H1 (cell line): ENCODE measurements around the gene CPNE4. TPM values are rescaled to one million over a fixed set of nuclear protein-coding genes. Genes with fewer than 3 reads are reported as not detected.

Experiments used
- CTCF ChIA-PET: fragments of 300-600 bp; sonication (Branson Sonifier 250); formaldehyde crosslinking; loops from one replicate; lab custom pipeline; 2021; ENCODE audit not compliant: partially characterized antibody; lab: Charles Lee
- POLR2A ChIA-PET: fragments of 300-600 bp; sonication (Branson Sonifier 250); formaldehyde crosslinking; loops from one replicate; lab custom pipeline; 2021; ENCODE audit warnings: inconsistent platforms; ENCODE audit not compliant: partially characterized antibody; lab: Charles Lee
- DNase-seq, 2 experiments: peaks; one replicate each; pipeline versions ENCODE4 v3.0.0 to v3.0.0-alpha.2; 2010 to 2022; ENCODE audit warnings: low spot score in 2 of 2, low read depth in 1 of 2, mixed read lengths in 1 of 2
- FAIRE-seq: peaks from 2 replicates; lab custom pipeline; 2011; peaks lifted over from hg19 to GRCh38; lab: Jason Lieb, UNC
- H2AFZ ChIP-seq: 2 replicates; pipeline ENCODE4 v1.8.1; 2012; ENCODE audit warnings: low read length, inconsistent platforms
- H2AK5ac ChIP-seq: 2 replicates; pipeline ENCODE4 v1.6.1; 2013; ENCODE audit warnings: low read depth, low read length
- H2BK120ac ChIP-seq: replicated peaks from 2 replicates; pipeline ENCODE3; 2013; ENCODE audit warnings: low read depth, low read length, inconsistent platforms
- H2BK12ac ChIP-seq: 2 replicates; pipeline ENCODE4 v1.6.1; 2013; ENCODE audit warnings: low read depth, low read length
- H2BK15ac ChIP-seq: 2 replicates; pipeline ENCODE4 v1.6.1; 2013; ENCODE audit warnings: low read length
- H2BK20ac ChIP-seq: 2 replicates; pipeline ENCODE4 v1.6.1; 2013; ENCODE audit warnings: low read length
- H2BK5ac ChIP-seq: 2 replicates; pipeline ENCODE4 v1.6.1; 2013; ENCODE audit warnings: low read depth, low read length
- H3K14ac ChIP-seq: 2 replicates; pipeline ENCODE4 v1.6.1; 2013; ENCODE audit warnings: inconsistent platforms; ENCODE audit not compliant: insufficient read length
- H3K18ac ChIP-seq: 2 replicates; pipeline ENCODE4 v1.6.1; 2013; ENCODE audit warnings: low read length; ENCODE audit errors: extremely low read depth
- H3K23ac ChIP-seq: 2 replicates; pipeline ENCODE4 v1.6.1; 2013; ENCODE audit warnings: inconsistent platforms; ENCODE audit not compliant: insufficient read length
- H3K23me2 ChIP-seq: 2 replicates; pipeline ENCODE4 v1.6.1; 2013; ENCODE audit warnings: low read depth, low read length
- H3K27ac ChIP-seq: 2 replicates; pipeline ENCODE4 v1.6.1; 2011; ENCODE audit warnings: low read depth, low read length, inconsistent platforms
- H3K27me3 ChIP-seq, 4 experiments: replicated peaks in 1 of 4; 1 replicate in 1 of 4; 2 replicates in 3 of 4; pipeline versions ENCODE4 v1.6.1 to v1.8.1; 2011 to 2013; ENCODE audit warnings: low read length in 3 of 4, mild to moderate bottlenecking in 3 of 4, inconsistent platforms in 2 of 4, mixed read lengths in 2 of 4, moderate library complexity in 1 of 4; ENCODE audit not compliant: control insufficient read depth in 3 of 4, insufficient read depth in 3 of 4; ENCODE audit errors: extremely low read depth in 1 of 4
- H3K36me3 ChIP-seq, 4 experiments: 2 replicates each; pipeline versions ENCODE4 v1.6.1 to v1.8.1; 2011 to 2013; ENCODE audit warnings: mild to moderate bottlenecking in 4 of 4, low read length in 3 of 4, moderate library complexity in 2 of 4, control low read depth in 1 of 4, inconsistent platforms in 1 of 4; ENCODE audit not compliant: insufficient read depth in 4 of 4, control insufficient read depth in 2 of 4
- H3K4ac ChIP-seq: replicated peaks from 2 replicates; pipeline ENCODE3; 2013; ENCODE audit warnings: low read length, low read depth, mixed read lengths, inconsistent platforms; ENCODE audit not compliant: insufficient read length
- H3K4me1 ChIP-seq, 4 experiments: replicated peaks in 1 of 4; 1 replicate in 1 of 4; 2 replicates in 3 of 4; pipeline versions ENCODE4 v1.6.1 to v1.8.1; 2011 to 2013; ENCODE audit warnings: low read length in 3 of 4, inconsistent platforms in 2 of 4, mixed read lengths in 1 of 4; ENCODE audit not compliant: insufficient read depth in 4 of 4, control insufficient read depth in 3 of 4
- H3K4me2 ChIP-seq, 2 experiments: 2 replicates each; pipeline versions ENCODE4 v1.6.1 to v1.8.1; 2011 to 2013; ENCODE audit warnings: low read depth in 2 of 2, low read length in 2 of 2, control low read depth in 1 of 2, inconsistent platforms in 1 of 2, mild to moderate bottlenecking in 1 of 2; ENCODE audit not compliant: insufficient read depth in 1 of 2
- H3K4me3 ChIP-seq, 4 experiments: fragments of 200-600, 300-600 bp in 1 of 4; sonication (generic), shearing (Covaris generic), sonication (Bioruptor Twin) in 1 of 4; 2 replicates each; pipeline versions ENCODE4 v1.5.1 to v1.8.1; 2011 to 2016; ENCODE audit warnings: low read length in 4 of 4, low read depth in 3 of 4, control low read depth in 2 of 4, inconsistent platforms in 2 of 4, mild to moderate bottlenecking in 2 of 4, mixed read lengths in 1 of 4, moderate library complexity in 1 of 4; ENCODE audit not compliant: insufficient read depth in 2 of 4; ENCODE audit errors: extremely low read depth in 1 of 4
- H3K56ac ChIP-seq: replicated peaks from 2 replicates; pipeline ENCODE3; 2013; ENCODE audit warnings: low read depth, mild to moderate bottlenecking, mixed read lengths, low read length, inconsistent platforms; ENCODE audit not compliant: insufficient read length
- H3K79me1 ChIP-seq: 2 replicates; pipeline ENCODE4 v1.6.1; 2013; ENCODE audit warnings: low read depth, low read length, control low read depth
- H3K79me2 ChIP-seq, 2 experiments: 2 replicates each; pipeline versions ENCODE4 v1.6.1 to v1.8.1; 2012 to 2013; ENCODE audit warnings: low read length in 2 of 2, mild to moderate bottlenecking in 2 of 2, inconsistent platforms in 1 of 2; ENCODE audit not compliant: insufficient read depth in 2 of 2, control insufficient read depth in 1 of 2
- H3K9ac ChIP-seq, 4 experiments: replicated peaks in 1 of 4; 1 replicate in 1 of 4; 2 replicates in 3 of 4; pipeline versions ENCODE4 v1.6.1 to v1.8.1; 2011 to 2013; ENCODE audit warnings: low read depth in 3 of 4, low read length in 3 of 4, control low read depth in 2 of 4, mild to moderate bottlenecking in 2 of 4, moderate library complexity in 2 of 4, inconsistent platforms in 1 of 4; ENCODE audit errors: extremely low read depth in 1 of 4
- H3K9me3 ChIP-seq, 2 experiments: 2 replicates each; pipeline versions ENCODE4 v1.6.1 to v1.8.1; 2012 to 2013; ENCODE audit warnings: mild to moderate bottlenecking in 2 of 2, moderate library complexity in 2 of 2, control low read depth in 1 of 2, inconsistent platforms in 1 of 2, low read depth in 1 of 2, low read length in 1 of 2, mixed read lengths in 1 of 2; ENCODE audit not compliant: insufficient read depth in 2 of 2
- H4K20me1 ChIP-seq, 2 experiments: replicated peaks in 1 of 2; 2 replicates each; pipeline versions ENCODE3 to v1.8.1; 2011 to 2013; ENCODE audit warnings: inconsistent platforms in 2 of 2, low read length in 2 of 2, mild to moderate bottlenecking in 1 of 2; ENCODE audit not compliant: insufficient read depth in 2 of 2, control insufficient read depth in 1 of 2
- H4K5ac ChIP-seq: 2 replicates; pipeline ENCODE4 v1.6.1; 2013; ENCODE audit warnings: low read length, low read depth, mixed read lengths, inconsistent platforms; ENCODE audit not compliant: insufficient read length
- H4K8ac ChIP-seq: 2 replicates; pipeline ENCODE4 v1.8.0; 2013; ENCODE audit warnings: mild to moderate bottlenecking, moderate library complexity, low read length, inconsistent platforms; ENCODE audit not compliant: insufficient read depth; ENCODE audit errors: extremely low read depth
- H4K91ac ChIP-seq: replicated peaks from 2 replicates; pipeline ENCODE3; 2013; ENCODE audit warnings: low read length, mixed read lengths, inconsistent platforms; ENCODE audit not compliant: insufficient read length
- ATF2 ChIP-seq: IDR thresholded peaks from 2 replicates; pipeline ENCODE4 v1.6.1; 2012; ENCODE audit warnings: low read length, inconsistent platforms
- CBX5 ChIP-seq: fragments of 300-800, 300-1000 bp; sonication (generic); IDR thresholded peaks from 2 replicates; pipeline ENCODE4 v1.7.1; 2016; ENCODE audit warnings: antibody characterized with exemption, low read length, low read depth
- CHD2 ChIP-seq: IDR thresholded peaks from 2 replicates; pipeline ENCODE4 v1.6.1; 2012; ENCODE audit warnings: low read length, improper control_type of control experiment
- JUN ChIP-seq: IDR thresholded peaks from 2 replicates; pipeline ENCODE4 v1.6.1; 2011; ENCODE audit warnings: low read depth, mild to moderate bottlenecking, improper control_type of control experiment, low read length
- KDM5A ChIP-seq: fragments of 200-600 bp; IDR thresholded peaks from 2 replicates; pipeline ENCODE4 v1.7.1; 2012; ENCODE audit warnings: mild to moderate bottlenecking, low read length, inconsistent platforms, mixed read lengths
- MAFK ChIP-seq: IDR thresholded peaks from 2 replicates; pipeline ENCODE4 v1.6.1; 2012; ENCODE audit warnings: low read depth, mild to moderate bottlenecking, improper control_type of control experiment, low read length
- POU5F1 ChIP-seq: IDR thresholded peaks from 2 replicates; pipeline ENCODE4 v1.6.1; 2011; ENCODE audit warnings: low read depth, mild to moderate bottlenecking, low read length, moderate library complexity
- RFX5 ChIP-seq: IDR thresholded peaks from 2 replicates; pipeline ENCODE4 v1.6.1; 2011; ENCODE audit warnings: low read depth, low read length, improper control_type of control experiment, borderline replicate concordance
- RXRA ChIP-seq: IDR thresholded peaks from 2 replicates; pipeline ENCODE4 v1.6.1; 2011; ENCODE audit warnings: low read depth, mild to moderate bottlenecking, low read length, moderate library complexity; ENCODE audit not compliant: insufficient read depth
- SIN3A ChIP-seq, 2 experiments: IDR thresholded peaks in 1 of 2; conservative IDR thresholded peaks in 1 of 2; 2 replicates each; pipeline ENCODE4 v1.6.1; 2011 to 2012; ENCODE audit warnings: low read length in 2 of 2, improper control_type of control experiment in 1 of 2, low read depth in 1 of 2, mild to moderate bottlenecking in 1 of 2
- SP4 ChIP-seq: IDR thresholded peaks from 2 replicates; pipeline ENCODE4 v1.6.1; 2012; ENCODE audit warnings: low read length, inconsistent platforms
- TCF12 ChIP-seq: IDR thresholded peaks from 2 replicates; pipeline ENCODE4 v1.6.1; 2011; ENCODE audit warnings: low read depth, mild to moderate bottlenecking, low read length
- TEAD4 ChIP-seq: IDR thresholded peaks from 2 replicates; pipeline ENCODE4 v1.6.1; 2012; ENCODE audit warnings: low read depth, low read length, inconsistent platforms, mixed read lengths
- polyA plus RNA-seq, 7 experiments: library from polyadenylated mRNA; depleted of rRNA in 3 of 7; stranded (reverse) in 5 of 7; unstranded in 2 of 7; fragments of >200 nt in 5 of 7; fragments of 200-250 nt in 2 of 7; gene quantifications; 1 replicate in 5 of 7; 2 replicates in 1 of 7; 4 replicates in 1 of 7; pipeline versions ENCODE4 v1.2.1 to v1.2.3, GENCODE V29; 2011 to 2013; ENCODE audit warnings: missing spikeins in 2 of 7, mixed read lengths in 2 of 7
- total RNA-seq: library from RNA; stranded (reverse); fragmentation: NEBNext Ultra II Directional; extraction: Animal tissue kit (Norgen Biotek cat#: 25700); gene quantifications from 2 replicates; pipeline ENCODE4 v1.2.1, GENCODE V29; 2021

The CPNE4 gene
- total and polyA plus RNA-seq, 2 of the 8 experiments (the other 6 are each of a cell fraction or from before 2014, with no cell fraction given), result 0.82 to 3.8 TPM

- H3K4ac ChIP-seq, result no peak overlapping the region
- CTCF ChIA-PET, result interaction anchor here (1.0 to 1.4 kb wide), 3 partner anchors 8 to 462 kb away, joined by 3 to 4 read pairs (median 4); no protein-coding TSS in a partner anchor
- H3K27me3 ChIP-seq, result no peaks in the 10 kb centered on the region
- no peak overlapping the region for H3K4me3 ChIP-seq
- H3K79me2 ChIP-seq, result no peaks in the 10 kb centered on the region
- no peak overlapping the region for H3K27ac ChIP-seq
- H3K9ac ChIP-seq, result no peak overlapping the region
- no peak overlapping the region for H2BK12ac ChIP-seq
- H2BK20ac ChIP-seq, result no peak overlapping the region
- H3K4me2 ChIP-seq, result no peak overlapping the region
- H3K56ac ChIP-seq, result no peak overlapping the region
- H4K5ac ChIP-seq, result no peak overlapping the region
- H3K18ac ChIP-seq, result no peak overlapping the region
- no peak overlapping the region for H2BK5ac ChIP-seq
- no peak overlapping the region for H2AK5ac ChIP-seq
- no peaks in the 10 kb centered on the region for H3K23me2 ChIP-seq
- DNase-seq (no peak), FAIRE-seq (no peak)
- H4K91ac ChIP-seq, result no peak overlapping the region
- TF ChIP-seq TCF12 (no peak), POU5F1 (no peak), SP4 (no peak), CHD2 (no peak), KDM5A (no peak), JUN (no peak), CBX5 (no peak), RXRA (no peak), MAFK (no peak), TEAD4 (no peak), RFX5 (no peak), ATF2 (no peak), SIN3A (conservative IDR thresholded peaks at IDR 0.05 in 1 of 2, IDR thresholded peaks at IDR 0.05 in 1 of 2; ENCODE audit: low read depth in 1 of 2, low read length in 2 of 2) (no peak)
- no peak overlapping the region for H3K23ac ChIP-seq
- no peak overlapping the region for H2BK15ac ChIP-seq
- POLR2A ChIA-PET, result no interaction called here
- H4K20me1 ChIP-seq, result no peaks in the 10 kb centered on the region
- H3K79me1 ChIP-seq, result no peaks in the 10 kb centered on the region
- H3K9me3 ChIP-seq, result no peaks in the 10 kb centered on the region
- no peak overlapping the region for H4K8ac ChIP-seq
- H2AFZ ChIP-seq, result no peak overlapping the region
- no peaks in the 10 kb centered on the region for H3K4me1 ChIP-seq
- no peak overlapping the region for H3K14ac ChIP-seq
- H2BK120ac ChIP-seq, result no peak overlapping the region
- no peaks in the 10 kb centered on the region for H3K36me3 ChIP-seq
Measured at GRCh38 chr3:131546441-131546840, 488.4 kb downstream of the CPNE4 start.
